Stimulated activated CD4-positive, alpha-beta T cell treated with anti-CD3 and anti-CD28 coated beads, Interleukin-12 subunit alpha, Interleukin-12 subunit beta, amount 100 ng/mL, for 24 hours (primary cell): ENCODE data around the gene LMF1.

Experiments
- DNase-seq, 2 experiments: peaks; one replicate each; pipeline ENCODE4 v3.0.0-alpha.2; 2020; ENCODE audit warnings: low read depth in 2 of 2

LMF1 gene

DNA sequence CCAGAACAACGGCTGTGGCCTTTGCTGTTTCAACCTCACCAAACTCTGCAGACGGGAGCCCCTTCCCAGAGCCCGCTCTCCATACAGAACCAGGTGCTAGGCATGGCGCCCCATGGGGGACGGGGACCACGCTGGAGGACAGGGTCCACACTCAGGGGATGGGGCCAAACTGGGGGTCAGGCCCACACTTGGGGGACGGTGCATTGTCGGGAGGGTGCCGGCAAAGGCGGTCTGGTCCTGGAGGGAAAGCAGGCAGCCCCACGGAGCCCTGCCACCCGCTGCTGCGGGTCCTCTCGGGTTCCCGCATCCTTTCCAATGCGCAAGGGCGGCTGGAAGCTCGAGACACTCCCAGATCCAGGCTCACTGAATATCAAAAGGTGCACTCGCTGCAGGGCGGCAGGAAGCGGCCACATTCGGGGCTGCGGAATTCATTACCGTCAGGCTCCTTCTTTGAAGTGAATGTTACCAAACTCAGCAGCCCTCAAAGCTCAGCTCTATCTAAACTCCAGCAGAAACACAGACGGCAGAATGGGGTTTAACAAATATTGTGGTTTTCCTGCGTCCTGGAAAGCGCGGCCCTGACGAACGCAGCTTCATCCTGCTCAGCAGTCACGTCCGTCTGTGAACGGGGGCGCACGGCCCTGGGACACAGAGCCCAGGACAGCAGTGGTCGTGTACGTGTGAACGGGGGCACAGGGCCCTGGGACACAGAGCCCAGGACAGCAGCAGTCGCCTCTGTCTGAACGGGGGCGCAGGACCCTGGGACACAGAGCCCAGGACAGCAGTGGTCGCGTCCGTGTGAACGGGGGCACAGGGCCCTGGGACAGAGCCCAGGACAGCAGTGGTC lies 41.3 kb downstream of the LMF1 start:
- DNase-seq: no peak

- DNase-seq: no peak
Measured at GRCh38 chr16:928526-928925, 42.3 kb downstream of the LMF1 start.

DNA sequence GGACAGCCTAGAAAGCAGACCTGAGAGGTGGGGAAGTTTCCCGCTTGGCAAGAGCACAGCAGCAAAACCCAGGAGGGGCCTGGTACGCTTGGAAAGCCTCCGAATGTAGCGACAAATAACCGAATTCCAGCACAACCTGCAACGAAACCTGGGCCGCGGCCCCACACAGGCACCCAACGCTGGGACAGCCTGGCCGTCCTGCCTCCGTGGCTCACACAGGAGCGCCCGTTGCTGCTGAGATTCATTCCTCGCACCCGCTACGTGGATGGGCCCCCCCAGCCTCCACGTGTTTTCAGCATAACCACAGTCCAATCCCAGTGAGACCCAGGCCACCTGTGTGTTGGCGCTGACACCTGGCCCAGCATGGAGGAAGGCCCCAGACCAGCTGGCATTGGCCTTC lies 42.9 kb downstream of the LMF1 start:
- DNase-seq: no peak

DNA sequence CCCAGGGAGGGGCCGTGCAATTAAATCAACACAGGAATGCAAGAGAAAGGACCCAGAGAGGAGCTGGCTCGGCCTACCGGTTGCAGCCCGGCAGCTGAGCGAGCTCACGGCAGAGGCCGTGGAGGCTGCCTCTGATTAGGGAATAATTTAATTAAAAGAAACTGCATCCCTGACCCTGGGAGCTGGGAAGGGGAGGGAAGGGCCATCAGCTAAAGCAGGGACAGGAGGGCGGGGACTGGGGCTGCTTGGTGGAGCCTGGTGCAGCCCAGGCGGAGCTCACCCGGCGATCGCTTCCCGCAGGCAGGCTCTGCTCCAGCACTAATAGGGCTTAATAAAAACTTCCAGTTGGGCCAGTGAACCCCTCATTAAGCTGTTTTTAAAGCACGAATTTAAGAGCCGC lies 43.4 kb downstream of the LMF1 start:
- no peak for DNase-seq

GRCh38 chr16:926715-927114 lies 44.1 kb downstream of the LMF1 start:
- DNase-seq: no peak

DNA sequence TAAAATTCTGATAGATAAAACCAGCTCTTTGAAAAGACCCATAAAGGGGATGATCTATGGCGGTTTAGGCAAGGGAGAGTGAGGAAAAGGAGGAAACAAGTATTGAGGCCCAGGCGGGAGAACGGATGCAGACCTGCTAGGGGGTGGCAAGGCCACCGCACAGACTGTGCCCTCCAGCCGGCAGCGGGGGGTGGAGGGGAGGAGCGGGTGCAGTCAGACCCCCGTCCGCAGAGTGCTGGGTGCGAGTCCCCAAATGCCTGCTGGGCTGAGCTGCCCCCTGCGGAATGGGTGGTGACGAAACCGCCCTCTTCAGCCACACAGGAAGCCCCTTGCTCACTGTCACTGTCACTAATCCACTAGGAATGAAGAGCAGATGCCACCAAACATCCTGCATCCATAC lies 46.0 kb downstream of the LMF1 start:
- DNase-seq: no peak

DNA sequence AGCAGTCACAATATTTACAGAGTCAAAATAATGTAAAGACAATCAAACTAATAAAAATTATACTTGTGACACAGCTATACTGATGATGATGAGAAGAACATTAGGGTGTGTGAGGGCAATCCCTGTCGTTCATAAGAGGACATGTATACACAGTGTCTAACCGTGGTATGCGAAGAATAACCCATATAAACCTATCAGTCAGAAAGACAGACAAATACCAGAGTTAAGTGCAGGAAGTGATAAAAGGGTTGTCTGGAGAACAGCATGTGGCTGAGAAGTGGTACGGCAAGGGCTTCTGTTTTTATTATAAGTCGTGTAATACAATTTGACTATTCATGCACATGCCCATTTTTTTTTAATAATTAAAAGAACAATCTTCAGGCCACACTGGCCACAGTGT lies 46.7 kb downstream of the LMF1 start:
- no peak for DNase-seq

- no peak for DNase-seq
Measured at GRCh38 chr16:923184-923583, 47.6 kb downstream of the LMF1 start.

DNA sequence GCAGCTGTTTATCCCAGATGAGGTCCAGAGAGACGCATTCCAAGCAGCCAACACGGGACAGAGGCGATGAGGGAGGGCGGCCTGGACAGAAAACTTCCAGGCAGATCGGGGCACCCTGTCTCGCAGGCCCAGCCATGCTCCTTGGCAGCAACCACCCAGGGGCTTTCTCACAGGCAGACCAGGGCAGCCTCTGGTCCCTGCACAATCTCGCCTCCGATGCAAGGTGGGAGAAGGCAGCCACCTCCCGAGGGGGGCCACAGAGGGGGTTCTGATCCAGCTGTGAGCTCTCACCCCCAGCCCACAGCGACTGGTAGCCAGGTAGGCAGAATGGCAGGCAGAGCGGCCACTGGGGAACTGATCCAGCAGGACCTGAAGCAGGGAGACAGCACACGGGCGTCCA lies 48.7 kb downstream of the LMF1 start:
- no peak for DNase-seq

- no peak for DNase-seq
Measured at GRCh38 chr16:921321-921905, 49.4 kb downstream of the LMF1 start.

GRCh38 chr16:920717-921116 lies 50.1 kb downstream of the LMF1 start:
- no peak for DNase-seq

DNA sequence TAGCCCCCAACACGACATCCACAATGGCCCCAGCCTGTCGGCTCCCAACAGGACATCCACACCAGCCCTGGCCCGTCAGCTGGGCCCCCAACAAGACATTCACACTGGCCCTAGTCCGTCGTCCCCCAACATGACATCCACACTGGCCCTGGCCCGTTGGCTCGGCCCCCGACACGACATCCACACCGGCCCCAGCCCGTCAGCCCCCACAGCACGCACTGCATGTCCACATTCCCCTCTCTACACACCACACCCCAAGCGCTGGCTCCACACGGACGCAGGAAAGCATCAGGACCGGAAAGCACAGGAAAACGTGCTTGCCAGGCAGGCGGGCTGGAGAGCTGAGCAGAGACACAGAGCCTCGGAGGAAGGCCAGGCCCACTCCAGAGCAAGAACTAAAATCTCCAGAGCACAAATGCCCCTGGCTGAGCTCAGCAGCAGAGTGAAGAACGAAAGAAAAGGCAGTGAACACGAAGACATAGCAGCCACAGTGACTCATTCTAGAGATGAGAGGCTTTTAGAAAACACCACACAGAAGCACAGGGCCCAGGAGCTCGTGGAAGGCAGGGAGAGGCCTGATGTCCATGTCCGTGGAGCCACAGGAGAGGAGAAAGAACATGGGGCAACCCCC lies 50.6 kb downstream of the LMF1 start:
- no peak for DNase-seq

DNA sequence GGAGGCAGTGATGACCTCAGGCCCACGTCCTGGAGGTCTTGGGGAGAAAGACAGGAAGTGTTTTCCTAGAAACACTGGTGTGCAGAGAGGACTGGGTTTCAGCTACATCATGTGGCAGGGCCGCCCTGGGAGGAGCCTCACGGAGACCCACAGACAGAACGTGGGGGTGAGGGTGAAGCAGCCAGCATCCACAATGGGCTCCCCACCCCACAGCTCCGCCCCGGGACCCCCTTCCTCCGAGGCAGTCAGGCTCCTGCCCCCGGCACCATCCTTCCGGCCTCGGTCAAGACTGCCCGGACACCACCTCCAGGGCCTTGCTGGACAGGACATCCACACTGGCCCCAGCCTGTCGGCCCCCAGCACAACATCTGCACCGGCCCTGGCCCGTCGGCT lies 51.1 kb downstream of the LMF1 start:
- DNase-seq: no peak

DNA sequence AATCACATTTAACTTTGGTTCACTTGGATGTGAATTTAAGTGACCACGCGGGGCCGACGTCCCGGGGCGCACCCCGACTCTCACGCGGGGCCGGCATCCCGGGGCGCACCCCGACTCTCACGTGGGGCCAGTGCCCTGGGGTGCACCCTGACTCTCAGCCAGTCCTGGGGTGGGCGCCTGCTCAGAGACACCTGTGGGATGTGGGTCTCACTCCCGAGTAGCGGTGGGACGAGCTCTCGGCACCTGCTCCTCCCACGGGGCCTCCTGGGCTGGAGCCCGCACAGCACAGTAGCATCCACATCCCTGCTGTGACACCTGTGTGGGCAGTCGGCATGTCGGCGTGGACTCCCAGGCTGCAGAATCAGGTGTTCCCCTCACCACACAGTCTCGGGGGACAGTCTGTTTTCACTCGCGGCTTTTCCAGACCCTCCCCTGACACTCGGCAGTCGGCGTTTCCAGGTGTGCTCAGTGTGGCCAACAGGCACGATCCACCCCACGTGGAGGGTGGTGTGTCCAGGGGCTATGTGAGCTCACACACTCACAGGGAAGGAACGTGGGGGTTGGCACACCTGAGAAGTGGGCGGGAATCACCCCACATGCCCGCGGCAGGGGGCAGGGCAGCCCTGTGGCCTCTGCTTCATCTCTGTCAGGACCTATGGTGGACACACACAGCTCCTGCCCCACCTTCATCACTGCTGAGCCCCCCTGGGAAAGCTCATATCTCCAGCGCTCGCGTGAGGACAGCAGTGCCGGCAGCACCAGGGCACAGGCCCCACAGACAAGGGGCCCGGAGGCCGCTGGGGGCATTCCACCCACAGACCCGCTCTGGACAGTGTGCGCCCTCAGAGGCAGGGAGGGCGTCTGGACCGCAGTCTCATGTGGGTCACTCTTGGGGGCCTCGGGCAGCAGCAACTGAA lies 51.8 kb downstream of the LMF1 start:
- no peak for DNase-seq

GRCh38 chr16:918068-918467 lies 52.7 kb downstream of the LMF1 start:
- no peak for DNase-seq

DNA sequence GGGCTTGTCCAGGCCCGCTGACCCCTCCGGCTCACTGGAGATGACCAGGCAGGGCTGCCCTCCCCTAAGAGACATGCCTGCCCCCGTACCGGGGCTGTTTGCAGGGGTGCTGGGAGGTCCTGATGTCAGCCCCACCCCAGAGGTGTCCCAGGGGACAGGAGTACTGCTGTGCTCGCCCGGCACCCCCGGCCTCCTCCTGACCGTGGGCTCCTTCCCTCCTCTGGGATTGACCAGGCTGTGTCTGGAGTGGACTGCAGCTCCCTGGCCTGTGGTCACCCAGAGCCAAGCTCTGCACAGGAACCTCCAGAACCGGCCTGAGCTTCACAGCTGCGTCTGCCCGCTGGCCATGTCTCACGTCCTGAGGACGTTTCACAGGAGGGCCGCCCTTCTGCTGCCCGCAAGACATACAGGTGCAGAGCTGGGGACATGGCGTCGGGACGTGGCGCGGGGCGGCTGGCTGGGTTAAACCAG lies 53.2 kb downstream of the LMF1 start:
- DNase-seq: no peak

- DNase-seq: no peak
Measured at GRCh38 chr16:916035-916799, 54.6 kb downstream of the LMF1 start.

- DNase-seq: no peak
Measured at GRCh38 chr16:915546-915945, 55.2 kb downstream of the LMF1 start.

- no peak for DNase-seq
Measured at GRCh38 chr16:914440-914839, 56.3 kb downstream of the LMF1 start.

DNA sequence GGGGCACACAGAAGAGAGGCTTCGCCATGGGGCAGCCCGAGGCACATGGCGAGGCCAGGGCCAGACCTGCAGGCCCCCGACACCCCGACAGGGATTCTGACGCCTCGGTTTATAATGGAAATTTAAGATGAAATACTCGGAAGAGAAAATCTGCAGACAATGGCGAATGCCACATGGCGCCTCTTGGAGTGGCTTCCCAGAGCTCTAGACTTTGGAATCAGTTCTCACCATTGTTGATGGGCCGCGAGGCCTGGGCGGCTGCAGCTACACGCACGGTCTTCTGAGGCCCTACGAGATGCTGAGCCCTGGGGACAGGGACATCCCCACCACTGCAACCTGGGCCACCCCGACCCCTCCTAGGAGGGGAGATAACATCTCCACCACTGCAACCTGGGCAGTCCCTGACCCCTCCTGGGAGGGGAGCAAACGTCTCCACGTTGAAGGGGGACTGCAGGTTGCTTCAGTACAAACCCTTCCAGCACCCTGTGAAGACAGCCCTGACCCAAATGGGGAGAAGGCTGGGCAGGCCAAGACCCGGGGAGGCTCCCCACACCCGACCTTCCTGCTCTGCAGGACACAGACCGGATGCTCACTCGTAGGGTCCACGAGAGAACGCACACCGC lies 56.9 kb downstream of the LMF1 start:
- DNase-seq: no peak
